Keratinocyte (primary cell): ENCODE results near the gene MADD. TPM values are rescaled to one million over a fixed set of nuclear protein-coding genes. Genes with fewer than 3 reads are reported as not detected.

Source experiments
- DNase-seq: peaks from one replicate; pipeline ENCODE4 v3.0.0-alpha.2; 2011; ENCODE audit warnings: low read depth, missing footprints, low spot score
- FAIRE-seq: peaks from 2 replicates; lab custom pipeline; 2011; peaks lifted over from hg19 to GRCh38; lab: Jason Lieb, UNC
- H2AFZ ChIP-seq: 2 replicates; pipeline ENCODE4 v1.6.0; 2012; ENCODE audit warnings: low read length, control low read depth, inconsistent platforms; ENCODE audit not compliant: control insufficient read depth
- H3K27ac ChIP-seq: 2 replicates; pipeline ENCODE4 v1.5.1; 2011; ENCODE audit warnings: low read length; ENCODE audit not compliant: control insufficient read depth, insufficient read depth
- H3K27me3 ChIP-seq: 3 replicates; pipeline ENCODE4 v1.6.0; 2011; ENCODE audit warnings: low read length; ENCODE audit not compliant: control insufficient read depth, insufficient read depth; ENCODE audit errors: extremely low read depth
- H3K36me3 ChIP-seq, 2 experiments: 2 replicates in 1 of 2; 3 replicates in 1 of 2; pipeline ENCODE4 v1.5.1; 2011; ENCODE audit warnings: low read length in 2 of 2, mild to moderate bottlenecking in 1 of 2; ENCODE audit not compliant: control insufficient read depth in 2 of 2, insufficient read depth in 2 of 2; ENCODE audit errors: extremely low read depth in 1 of 2
- H3K4me1 ChIP-seq: 3 replicates; pipeline ENCODE4 v1.5.1; 2011; ENCODE audit warnings: low read length; ENCODE audit not compliant: control insufficient read depth, insufficient read depth; ENCODE audit errors: extremely low read depth
- H3K4me2 ChIP-seq: 3 replicates; pipeline ENCODE4 v1.6.0; 2011; ENCODE audit warnings: low read depth, low read length; ENCODE audit not compliant: control insufficient read depth, insufficient read depth; ENCODE audit errors: extremely low read depth
- H3K4me3 ChIP-seq, 3 experiments: fragments of 200-600 bp in 1 of 3; sonication (generic) in 1 of 3; 2 replicates in 2 of 3; 3 replicates in 1 of 3; pipeline ENCODE4 v1.5.1; 2011 to 2016; ENCODE audit warnings: low read length in 3 of 3, mild to moderate bottlenecking in 3 of 3, control low read depth in 2 of 3, inconsistent platforms in 1 of 3, low read depth in 1 of 3, mixed read lengths in 1 of 3, mixed run types in 1 of 3, moderate library complexity in 1 of 3; ENCODE audit not compliant: control insufficient read depth in 2 of 3, insufficient read depth in 2 of 3; ENCODE audit errors: extremely low read depth in 1 of 3
- H3K79me2 ChIP-seq: 2 replicates; pipeline ENCODE4 v1.6.0; 2012; ENCODE audit warnings: low read length; ENCODE audit not compliant: control insufficient read depth, insufficient read depth
- H3K9ac ChIP-seq: 3 replicates; pipeline ENCODE4 v1.6.0; 2011; ENCODE audit warnings: low read length; ENCODE audit not compliant: control insufficient read depth, insufficient read depth; ENCODE audit errors: extremely low read depth
- H3K9me1 ChIP-seq: 3 replicates; pipeline ENCODE4 v1.6.0; 2011; ENCODE audit warnings: low read length; ENCODE audit not compliant: control insufficient read depth, insufficient read depth; ENCODE audit errors: extremely low read depth
- H3K9me3 ChIP-seq: 2 replicates; pipeline ENCODE4 v1.5.1; 2012; ENCODE audit warnings: low read depth, low read length; ENCODE audit not compliant: control insufficient read depth
- H4K20me1 ChIP-seq: 3 replicates; pipeline ENCODE4 v1.6.0; 2011; ENCODE audit warnings: low read length; ENCODE audit not compliant: control insufficient read depth, insufficient read depth; ENCODE audit errors: extremely low read depth
- CTCF ChIP-seq, 3 experiments: IDR thresholded peaks in 1 of 3; conservative IDR thresholded peaks in 1 of 3; optimal IDR thresholded peaks in 1 of 3; 2 replicates in 2 of 3; 3 replicates in 1 of 3; pipeline versions ENCODE3 to v1.5.1; 2011; ENCODE audit warnings: low read length in 3 of 3, mild to moderate bottlenecking in 3 of 3, moderate library complexity in 2 of 3, control low read depth in 1 of 3, inconsistent platforms in 1 of 3; ENCODE audit not compliant: insufficient read depth in 2 of 3; ENCODE audit errors: extremely low read depth in 1 of 3
- EZH2 ChIP-seq: IDR thresholded peaks from one replicate; pipeline ENCODE4 v1.6.1; 2012; ENCODE audit warnings: inconsistent platforms, mild to moderate bottlenecking, low read length, moderate library complexity
- dilution Hi-C: fragments of 300-500 bp; cut with MboI; formaldehyde crosslinking; loops from one replicate; pipeline ENCODE4 v1.7.0; 2020; ENCODE audit warnings: low sequenced_read_pairs; ENCODE audit not compliant: extremely low pct_ligation_motif_present
- polyA plus RNA-seq, 5 experiments: library from polyadenylated mRNA; depleted of rRNA in 3 of 5; stranded (reverse) in 3 of 5; stranded (forward) in 1 of 5; unstranded in 1 of 5; fragments of >200 nt; gene quantifications; 1 replicate in 1 of 5; 2 replicates in 3 of 5; 3 replicates in 1 of 5; pipeline versions ENCODE4 v1.2.1 to v1.2.3, GENCODE V29; 2011 to 2012; ENCODE audit warnings: missing spikeins in 2 of 5, low read depth in 1 of 5, low replicate concordance in 1 of 5

Gene MADD
- polyA plus RNA-seq, 1 donor (not counting 4 experiments of a cell fraction or from before 2014, with no cell fraction given), result 11.9 TPM

- FAIRE-seq (peak; percentile 26), DNase-seq (no peak)
- no peaks in the 10 kb centered on the region for H3K27me3 ChIP-seq
- no peak overlapping the region for H3K4me3 ChIP-seq
- H3K79me2 ChIP-seq, result no peaks in the 10 kb centered on the region
- no peak overlapping the region for H3K27ac ChIP-seq
- no peaks in the 10 kb centered on the region for H3K9me3 ChIP-seq
- H3K36me3 ChIP-seq, result no peaks in the 10 kb centered on the region
- H3K9ac ChIP-seq, result no peak overlapping the region
- no peak overlapping the region for H3K4me2 ChIP-seq
- no peak overlapping the region for H2AFZ ChIP-seq
- no peak for TF ChIP-seq CTCF (optimal IDR thresholded peaks at IDR 0.05 in 1 of 3, IDR thresholded peaks at IDR 0.05 in 1 of 3, conservative IDR thresholded peaks at IDR 0.05 in 1 of 3; ENCODE audit: extremely low read depth in 1 of 3, insufficient read depth in 2 of 3, low read length in 3 of 3)
- no peak for TF ChIP-seq EZH2
- H3K4me1 ChIP-seq, result peaks cover 6% of the 10 kb centered on the region
- dilution Hi-C loops, result no loop called here
- no peaks in the 10 kb centered on the region for H4K20me1 ChIP-seq
- H3K9me1 ChIP-seq, result no peaks in the 10 kb centered on the region
These were observed 87.0 kb downstream of the MADD start for GRCh38 chr11:47356998-47357329.

DNA sequence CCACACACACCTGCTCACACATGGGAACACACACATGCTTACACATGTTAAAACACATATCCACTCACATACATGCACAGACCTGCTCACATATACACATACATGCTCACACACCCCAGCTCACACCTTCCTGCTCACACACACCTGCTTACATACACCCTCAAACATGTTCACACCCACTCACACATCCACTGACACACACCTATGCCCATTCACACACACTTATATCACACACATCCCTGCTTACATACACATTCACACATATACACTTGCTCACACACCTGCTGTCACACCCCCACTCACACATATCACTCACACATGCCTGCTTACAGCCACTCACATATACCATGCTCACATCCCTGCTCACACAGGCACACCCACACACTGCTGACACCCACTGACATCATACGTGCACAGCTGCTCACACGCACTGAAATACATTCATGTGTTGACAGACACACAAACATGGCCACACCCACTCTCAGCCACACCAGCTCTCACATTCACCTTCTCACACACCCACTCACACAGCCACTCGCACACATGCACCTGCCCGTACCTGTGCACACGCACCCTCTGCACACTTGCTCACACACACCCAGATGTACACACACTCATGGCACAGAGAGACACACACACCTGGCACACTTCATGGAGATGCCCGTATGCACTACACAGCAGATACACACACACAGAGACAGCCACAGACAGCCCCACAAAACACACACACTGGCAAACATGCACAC lies 88.2 kb downstream of the MADD start:
- Histone ChIP-seq H3K4me1 (peaks cover 6% of the 10 kb centered on the region), H3K4me3 (no peak overlapping the region), H3K4me2 (no peak overlapping the region), H3K27ac (no peak overlapping the region), H3K9ac (no peak overlapping the region), H3K9me1 (no peaks in the 10 kb centered on the region), H2AFZ (no peak overlapping the region), H3K79me2 (no peaks in the 10 kb centered on the region), H3K36me3 (no peaks in the 10 kb centered on the region), H3K27me3 (no peaks in the 10 kb centered on the region), H3K9me3 (no peaks in the 10 kb centered on the region), H4K20me1 (no peaks in the 10 kb centered on the region)
- TF ChIP-seq CTCF (optimal IDR thresholded peaks at IDR 0.05 in 1 of 3, IDR thresholded peaks at IDR 0.05 in 1 of 3, conservative IDR thresholded peaks at IDR 0.05 in 1 of 3; ENCODE audit: extremely low read depth in 1 of 3, insufficient read depth in 2 of 3, low read length in 3 of 3) (no peak), EZH2 (no peak)
- FAIRE-seq (no peak), DNase-seq (no peak)
- dilution Hi-C loops, result no loop called here
